B cell (primary cell): ENCODE measurements around the gene CTBP2. TPM values are rescaled to one million over a fixed set of nuclear protein-coding genes. Genes with fewer than 3 reads are reported as not detected.

Experiments used
- ATAC-seq: fragments of 200-7000 bp; cut with Tn5 transposase; one replicate; pipeline ENCODE4 v1.10.0; 2021; ENCODE audit warnings: low read depth, mild to moderate bottlenecking, moderate number of reproducible peaks, moderate library complexity
- CTCF ChIA-PET: fragments of 350-600 bp; sonication (Branson Sonifier 250); formaldehyde crosslinking; loops from one replicate; lab custom pipeline; 2021; ENCODE audit warnings: antibody characterized with exemption, inconsistent platforms; lab: Charles Lee
- POLR2A ChIA-PET: fragments of 350-600 bp; sonication (Branson Sonifier 250); formaldehyde crosslinking; loops from one replicate; lab custom pipeline; 2021; ENCODE audit warnings: antibody characterized with exemption; lab: Charles Lee
- DNase-seq: peaks from one replicate; pipeline ENCODE4 v3.0.0; 2013
- H2AFZ ChIP-seq: 2 replicates; pipeline ENCODE4 v1.6.1; 2012; ENCODE audit warnings: mild to moderate bottlenecking, low read depth, low read length; ENCODE audit not compliant: insufficient read depth, poor library complexity, severe bottlenecking
- H3K27ac ChIP-seq, 2 donors: 1 replicate in 1 of 2; 2 replicates in 1 of 2; pipeline ENCODE4 v1.5.1; 2012 to 2013; ENCODE audit warnings: low read length in 2 of 2, mild to moderate bottlenecking in 2 of 2, moderate library complexity in 1 of 2
- H3K27me3 ChIP-seq, 4 experiments: fragments of 200-600 bp in 1 of 4; sonication (generic) in 1 of 4; replicated peaks in 1 of 4; 1 replicate in 2 of 4; 2 replicates in 2 of 4; pipeline versions ENCODE4 v1.6.1 to v1.7.0; 2013 to 2016; ENCODE audit warnings: low read length in 3 of 4, mild to moderate bottlenecking in 2 of 4, mixed read lengths in 1 of 4, moderate library complexity in 1 of 4; ENCODE audit not compliant: insufficient read depth in 4 of 4, control insufficient read depth in 3 of 4; ENCODE audit errors: control extremely low read depth in 1 of 4
- H3K36me3 ChIP-seq, 2 experiments: replicated peaks in 1 of 2; 1 replicate in 1 of 2; 2 replicates in 1 of 2; pipeline versions ENCODE4 v1.6.1 to v1.7.1; 2013; ENCODE audit warnings: low read length in 1 of 2; ENCODE audit not compliant: insufficient read depth in 2 of 2, control insufficient read depth in 1 of 2; ENCODE audit errors: control extremely low read depth in 1 of 2, extremely low read depth in 1 of 2
- H3K4me1 ChIP-seq, 2 donors: fragments of 200-600 bp in 1 of 2; sonication (generic) in 1 of 2; 1 replicate in 1 of 2; 2 replicates in 1 of 2; pipeline versions ENCODE4 v1.5.1 to v1.6.1; 2013 to 2017; ENCODE audit warnings: low read length in 2 of 2; ENCODE audit not compliant: control insufficient read depth in 2 of 2, insufficient read depth in 2 of 2
- H3K4me2 ChIP-seq: replicated peaks from 2 replicates; pipeline ENCODE3; 2012; ENCODE audit warnings: mild to moderate bottlenecking, low read depth, low read length; ENCODE audit not compliant: poor library complexity, severe bottlenecking
- H3K4me3 ChIP-seq, 5 experiments: fragments of 200-600 bp in 1 of 5; sonication (generic) in 1 of 5; 1 replicate in 3 of 5; 2 replicates in 2 of 5; pipeline versions ENCODE4 v1.5.1 to v1.7.0; 2011 to 2016; ENCODE audit warnings: low read length in 4 of 5, mild to moderate bottlenecking in 4 of 5, low read depth in 2 of 5, control low read depth in 1 of 5, moderate library complexity in 1 of 5; ENCODE audit not compliant: insufficient read depth in 1 of 5; ENCODE audit errors: control extremely low read depth in 1 of 5, extremely low read depth in 1 of 5
- H3K79me2 ChIP-seq: fragments of 200-600 bp; sonication (generic); one replicate; pipeline ENCODE4 v1.6.0; 2016; ENCODE audit warnings: low read length; ENCODE audit not compliant: control insufficient read depth, insufficient read depth
- H3K9ac ChIP-seq: fragments of 200-600 bp; sonication (generic); 2 replicates; pipeline ENCODE4 v1.6.1; 2017; ENCODE audit warnings: mild to moderate bottlenecking, low read length, moderate library complexity
- H3K9me3 ChIP-seq, 3 donors: one replicate each; pipeline versions ENCODE4 v1.6.1 to v1.7.1; 2013; ENCODE audit warnings: low read length in 2 of 3; ENCODE audit not compliant: control insufficient read depth in 2 of 3, insufficient read depth in 1 of 3; ENCODE audit errors: control extremely low read depth in 1 of 3
- H4K20me1 ChIP-seq: 2 replicates; pipeline ENCODE4 v1.6.0; 2012; ENCODE audit warnings: mild to moderate bottlenecking, low read length; ENCODE audit not compliant: insufficient read depth, control insufficient read depth, poor library complexity, severe bottlenecking
- H3K27ac Mint-ChIP-seq: one replicate; pipeline ENCODE4 v1.8.0; 2021; ENCODE audit warnings: mixed read lengths
- H3K27me3 Mint-ChIP-seq: one replicate; pipeline ENCODE4 v1.8.0; 2021; ENCODE audit warnings: mixed read lengths
- H3K4me1 Mint-ChIP-seq: one replicate; pipeline ENCODE4 v1.8.0; 2021; ENCODE audit warnings: mixed read lengths
- H3K4me3 Mint-ChIP-seq: one replicate; pipeline ENCODE4 v1.8.0; 2021; ENCODE audit warnings: mixed read lengths
- H3K9me3 Mint-ChIP-seq: one replicate; pipeline ENCODE4 v1.8.0; 2022; ENCODE audit warnings: mixed read lengths; ENCODE audit not compliant: insufficient read depth
- CTCF ChIP-seq: fragments of 200-600 bp; IDR thresholded peaks from one replicate; pipeline ENCODE4 v1.8.0; 2022; ENCODE audit warnings: antibody characterized with exemption, mild to moderate bottlenecking
- EZH2 ChIP-seq: IDR thresholded peaks from 2 replicates; pipeline ENCODE4 v1.6.1; 2012; ENCODE audit warnings: borderline replicate concordance, low read depth, mild to moderate bottlenecking, moderate library complexity, low read length; ENCODE audit not compliant: insufficient read depth, poor library complexity, severe bottlenecking
- WGBS: methylation state at CpG from one replicate; pipeline ENCODE4 v1.1.5; 2013; ENCODE audit warnings: missing lambda C conversion rate; ENCODE audit not compliant: insufficient coverage; 5-methylcytosine and 5-hydroxymethylcytosine counted together
- intact Hi-C: fragments of 100-400 bp; cut with micrococcal nuclease; formaldehyde crosslinking; loops from one replicate; pipeline ENCODE4 v1.10.0; 2022
- polyA plus RNA-seq: library from polyadenylated mRNA; depleted of rRNA; stranded (reverse); fragments of >200 nt; gene quantifications from 2 replicates; pipeline ENCODE4 v1.2.3, GENCODE V29; 2012
- total RNA-seq, 2 donors: library from RNA; stranded (reverse); fragments of 120-200 nt in 1 of 2; gene quantifications; 1 replicate in 1 of 2; 2 replicates in 1 of 2; pipeline versions ENCODE4 v1.2.3 to v1.2.4, GENCODE V29; 2013 to 2022

The CTBP2 gene
- total and polyA plus RNA-seq, 2 donors (not counting 1 experiment from before 2014, with no cell fraction given), result 0.39 to 0.85 TPM

- Histone ChIP-seq H2AFZ (no peak overlapping the region), H3K27ac (no peak overlapping the region), H3K9me3 (no peaks in the 10 kb centered on the region), H3K4me2 (no peak overlapping the region), H4K20me1 (no peaks in the 10 kb centered on the region), H3K36me3 (no peaks in the 10 kb centered on the region), H3K4me1 (no peaks in the 10 kb centered on the region), H3K27me3 (no peaks in the 10 kb centered on the region), H3K9ac (no peak overlapping the region), H3K79me2 (no peaks in the 10 kb centered on the region), H3K4me3 (no peak overlapping the region)
- Mint-ChIP-seq H3K4me1 (no peaks in the 10 kb centered on the region), H3K27ac (no peak overlapping the region), H3K4me3 (no peak overlapping the region), H3K27me3 (peaks cover 11% of the 10 kb centered on the region), H3K9me3 (no peaks in the 10 kb centered on the region)
- no peak for DNase-seq
- ATAC-seq, result no peak
- ChIA-PET POLR2A (no interaction called here), CTCF (no interaction called here)
- TF ChIP-seq EZH2, result no peak
- TF ChIP-seq CTCF, result no peak
- 96% methylated on average over 35 of the region's 36 CpGs for WGBS
- intact Hi-C loops, result no loop called here
These were observed 154.8 kb downstream of the CTBP2 start for GRCh38 chr10:125005312-125006187.

- no peaks in the 10 kb centered on the region for H3K9me3 Mint-ChIP-seq
- no peaks in the 10 kb centered on the region for H3K27me3 ChIP-seq
- no peaks in the 10 kb centered on the region for H3K4me1 Mint-ChIP-seq
- no peak overlapping the region for H3K4me2 ChIP-seq
- no peak overlapping the region for H3K9ac ChIP-seq
- H3K79me2 ChIP-seq, result no peaks in the 10 kb centered on the region
- peaks cover 6% of the 10 kb centered on the region for H3K27me3 Mint-ChIP-seq
- H3K9me3 ChIP-seq, result no peaks in the 10 kb centered on the region
- H3K4me1 ChIP-seq, result no peaks in the 10 kb centered on the region
- H3K27ac ChIP-seq, result no peak overlapping the region
- H3K4me3 Mint-ChIP-seq, result no peak overlapping the region
- H3K4me3 ChIP-seq, result no peak overlapping the region
- H3K36me3 ChIP-seq, result no peaks in the 10 kb centered on the region
- no peak for TF ChIP-seq EZH2
- TF ChIP-seq CTCF, result no peak
- 64% methylated on average over 19 of the region's 19 CpGs for WGBS
- ATAC-seq, result no peak
- H3K27ac Mint-ChIP-seq, result no peak overlapping the region
- CTCF ChIA-PET, result no interaction called here
- intact Hi-C loops, result no loop called here
- no peak for DNase-seq
- no peaks in the 10 kb centered on the region for H4K20me1 ChIP-seq
- POLR2A ChIA-PET, result no interaction called here
- no peak overlapping the region for H2AFZ ChIP-seq
These were observed 155.6 kb downstream of the CTBP2 start for GRCh38 chr10:125004571-125005311.
